Suprapubic skin (tissue), 4 donors: ENCODE results near the gene ARID1B. TPM values are rescaled to one million over a fixed set of nuclear protein-coding genes. Genes with fewer than 3 reads are reported as not detected.

Source experiments
- DNase-seq, 2 donors: peaks; one replicate each; pipeline ENCODE4 v3.0.0-alpha.2; 2019; ENCODE audit warnings: low spot score in 2 of 2
- H3K27ac ChIP-seq: fragments of 200-600 bp; sonication (generic); one replicate; pipeline ENCODE4 v1.5.1; 2019
- H3K27me3 ChIP-seq: fragments of 200-600 bp; sonication (generic); one replicate; pipeline ENCODE4 v1.5.1; 2019
- H3K36me3 ChIP-seq: fragments of 200-600 bp; sonication (generic); one replicate; pipeline ENCODE4 v1.5.1; 2019
- H3K4me1 ChIP-seq: fragments of 200-600 bp; sonication (generic); one replicate; pipeline ENCODE4 v1.5.1; 2019
- H3K4me3 ChIP-seq: fragments of 200-600 bp; sonication (generic); one replicate; pipeline ENCODE4 v1.5.1; 2019; ENCODE audit warnings: mild to moderate bottlenecking
- H3K9me3 ChIP-seq: fragments of 200-600 bp; sonication (generic); one replicate; pipeline ENCODE4 v1.5.1; 2019
- EP300 ChIP-seq: sonication (generic); formaldehyde crosslinking; IDR thresholded peaks from one replicate; pipeline ENCODE4 v1.6.1; 2017; ENCODE audit warnings: antibody characterized with exemption
- POLR2A ChIP-seq, 2 donors: fragments of 450-650 bp; IDR thresholded peaks; one replicate each; pipeline ENCODE4 v1.6.1; 2017; ENCODE audit warnings: antibody characterized with exemption in 2 of 2, mild to moderate bottlenecking in 2 of 2, moderate library complexity in 2 of 2
- POLR2AphosphoS5 ChIP-seq, 3 donors: sonication (generic); formaldehyde crosslinking; IDR thresholded peaks; one replicate each; pipeline ENCODE4 v1.6.1; 2017; ENCODE audit warnings: antibody characterized with exemption in 3 of 3
- WGBS: methylation state at CpG from one replicate; pipeline ENCODE4 v1.1.5; 2018; 5-methylcytosine and 5-hydroxymethylcytosine counted together
- total RNA-seq, 4 donors: library from RNA; depleted of rRNA; stranded (reverse); fragments of >200 nt; gene quantifications; one replicate each; pipeline ENCODE4 v1.1.0, GENCODE V29; 2016
- TF ChIP-seq, protein P1 (sequence below), 2 donors: fragments of 200-600 bp in 1 of 2; fragments of 450-650 bp in 1 of 2; sonication (generic) in 1 of 2; IDR thresholded peaks; one replicate each; pipeline ENCODE4 v1.5.1; 2016 to 2019; ENCODE audit warnings: antibody characterized with exemption in 2 of 2, mild to moderate bottlenecking in 1 of 2, moderate library complexity in 1 of 2

The ARID1B gene
- total RNA-seq, 4 donors from 2014 or later: 102 to 233 (median 129) TPM

DNA sequence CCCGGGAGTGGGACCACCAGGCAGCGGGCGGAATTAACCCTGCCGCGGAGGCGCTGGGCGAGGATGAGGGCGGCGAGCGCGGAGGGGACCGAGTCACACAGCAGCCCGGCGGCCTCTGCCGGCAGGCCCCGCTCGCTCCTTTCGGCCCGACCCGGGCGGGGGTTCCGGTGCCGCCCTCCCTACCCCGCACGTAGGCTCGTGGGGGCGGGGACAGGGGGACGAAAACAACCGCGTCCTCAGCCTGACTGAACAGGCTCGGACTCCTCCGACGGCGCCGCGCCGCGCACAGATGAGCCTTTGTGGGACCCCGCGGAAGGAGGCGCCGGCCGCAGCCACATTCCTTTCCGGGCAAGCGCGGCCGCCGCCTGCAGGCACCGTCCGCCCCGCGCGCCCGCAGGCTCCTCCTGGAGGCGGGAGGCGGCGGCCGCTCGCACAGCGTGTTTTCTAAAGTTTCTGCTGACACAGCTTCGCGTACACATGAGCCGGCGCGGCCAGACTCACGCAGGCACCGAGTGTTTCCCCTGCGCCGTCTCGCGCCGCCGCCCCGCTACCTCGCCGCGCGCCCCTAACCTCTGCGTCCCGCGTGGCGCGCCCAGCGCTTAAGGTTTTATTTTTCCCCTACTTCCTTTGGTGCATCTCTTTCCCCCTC lies 244.3 kb downstream of the ARID1B start:
- H3K4me1 ChIP-seq: peaks cover 42% of the 10 kb centered on the region
- no peaks in the 10 kb centered on the region for H3K27me3 ChIP-seq
- TF ChIP-seq, protein P1, sequence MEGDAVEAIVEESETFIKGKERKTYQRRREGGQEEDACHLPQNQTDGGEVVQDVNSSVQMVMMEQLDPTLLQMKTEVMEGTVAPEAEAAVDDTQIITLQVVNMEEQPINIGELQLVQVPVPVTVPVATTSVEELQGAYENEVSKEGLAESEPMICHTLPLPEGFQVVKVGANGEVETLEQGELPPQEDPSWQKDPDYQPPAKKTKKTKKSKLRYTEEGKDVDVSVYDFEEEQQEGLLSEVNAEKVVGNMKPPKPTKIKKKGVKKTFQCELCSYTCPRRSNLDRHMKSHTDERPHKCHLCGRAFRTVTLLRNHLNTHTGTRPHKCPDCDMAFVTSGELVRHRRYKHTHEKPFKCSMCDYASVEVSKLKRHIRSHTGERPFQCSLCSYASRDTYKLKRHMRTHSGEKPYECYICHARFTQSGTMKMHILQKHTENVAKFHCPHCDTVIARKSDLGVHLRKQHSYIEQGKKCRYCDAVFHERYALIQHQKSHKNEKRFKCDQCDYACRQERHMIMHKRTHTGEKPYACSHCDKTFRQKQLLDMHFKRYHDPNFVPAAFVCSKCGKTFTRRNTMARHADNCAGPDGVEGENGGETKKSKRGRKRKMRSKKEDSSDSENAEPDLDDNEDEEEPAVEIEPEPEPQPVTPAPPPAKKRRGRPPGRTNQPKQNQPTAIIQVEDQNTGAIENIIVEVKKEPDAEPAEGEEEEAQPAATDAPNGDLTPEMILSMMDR (IDR thresholded peaks at IDR 0.05): peak in 1 of 2 donors; percentile 57
- no peak for TF ChIP-seq EP300
- TF ChIP-seq POLR2A (IDR thresholded peaks at IDR 0.05): peak; percentile 94 to 97
- TF ChIP-seq POLR2AphosphoS5 (IDR thresholded peaks at IDR 0.05): peak; percentile 80 to 94 (median 91)
- WGBS: 0% methylated on average over 42 of the region's 84 CpGs
- DNase-seq: peak; percentile 94 to 95
- peaks cover 9% of the 10 kb centered on the region for H3K9me3 ChIP-seq
- H3K27ac ChIP-seq: peak overlapping the region; percentile 99
- H3K36me3 ChIP-seq: no peaks in the 10 kb centered on the region
- H3K4me3 ChIP-seq: peak overlapping the region; percentile 78

GRCh38 chr6:157021993-157022740 lies 245.0 kb downstream of the ARID1B start:
- no peaks in the 10 kb centered on the region for H3K36me3 ChIP-seq
- H3K27ac ChIP-seq: peak overlapping the region; percentile 99
- H3K4me3 ChIP-seq: peak overlapping the region; percentile 78
- peak; percentile 91 to 95 for DNase-seq
- H3K4me1 ChIP-seq: peaks cover 42% of the 10 kb centered on the region
- no peaks in the 10 kb centered on the region for H3K27me3 ChIP-seq
- H3K9me3 ChIP-seq: peaks cover 9% of the 10 kb centered on the region
- TF ChIP-seq, protein P1 (IDR thresholded peaks at IDR 0.05): no peak
- peak in 1 of 3 donors; percentile 54 for TF ChIP-seq POLR2AphosphoS5 (IDR thresholded peaks at IDR 0.05)
- WGBS: 3% methylated on average over 18 of the region's 33 CpGs

DNA sequence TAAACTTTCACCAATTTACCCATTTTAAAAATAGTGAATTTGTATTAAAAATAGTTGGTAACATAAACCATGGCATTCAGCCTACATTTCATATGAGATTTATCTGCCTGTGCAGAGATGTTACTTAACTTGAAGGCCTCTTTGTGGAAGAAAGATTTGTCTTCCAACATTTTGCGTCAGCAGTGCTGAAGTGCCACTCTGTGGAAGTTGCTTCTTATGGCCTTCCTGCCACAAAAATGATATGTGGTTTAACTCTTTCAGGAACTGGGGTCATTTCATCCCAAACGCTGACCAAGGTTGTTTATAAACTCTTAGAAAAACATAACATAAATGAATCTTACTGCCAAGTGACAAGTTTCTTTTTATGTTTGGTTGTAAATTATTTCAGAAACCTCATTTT lies 246.8 kb downstream of the ARID1B start:
- peak overlapping the region; percentile 99 for H3K27ac ChIP-seq
- H3K4me3 ChIP-seq: no peak overlapping the region
- H3K9me3 ChIP-seq: peaks cover 9% of the 10 kb centered on the region
- H3K36me3 ChIP-seq: no peaks in the 10 kb centered on the region
- no peaks in the 10 kb centered on the region for H3K27me3 ChIP-seq
- H3K4me1 ChIP-seq: peaks cover 38% of the 10 kb centered on the region
- DNase-seq: no peak
- no peak for TF ChIP-seq POLR2A (IDR thresholded peaks at IDR 0.05)
- no peak for TF ChIP-seq POLR2AphosphoS5 (IDR thresholded peaks at IDR 0.05)
- TF ChIP-seq EP300: no peak
- TF ChIP-seq, protein P1 (IDR thresholded peaks at IDR 0.05): no peak
- 28% methylated on average over 2 of the region's 2 CpGs for WGBS

GRCh38 chr6:157024745-157025144 lies 247.6 kb downstream of the ARID1B start:
- Histone ChIP-seq H3K27ac (peak overlapping the region; percentile 99), H3K27me3 (no peaks in the 10 kb centered on the region), H3K9me3 (peaks cover 13% of the 10 kb centered on the region), H3K36me3 (no peaks in the 10 kb centered on the region), H3K4me3 (no peak overlapping the region), H3K4me1 (peaks cover 31% of the 10 kb centered on the region)
- TF ChIP-seq, protein P1 (IDR thresholded peaks at IDR 0.05): no peak
- TF ChIP-seq POLR2A (IDR thresholded peaks at IDR 0.05) (no peak), POLR2AphosphoS5 (IDR thresholded peaks at IDR 0.05) (no peak), EP300 (no peak)
- 41% methylated on average over 3 of the region's 3 CpGs for WGBS
- DNase-seq: no peak

DNA sequence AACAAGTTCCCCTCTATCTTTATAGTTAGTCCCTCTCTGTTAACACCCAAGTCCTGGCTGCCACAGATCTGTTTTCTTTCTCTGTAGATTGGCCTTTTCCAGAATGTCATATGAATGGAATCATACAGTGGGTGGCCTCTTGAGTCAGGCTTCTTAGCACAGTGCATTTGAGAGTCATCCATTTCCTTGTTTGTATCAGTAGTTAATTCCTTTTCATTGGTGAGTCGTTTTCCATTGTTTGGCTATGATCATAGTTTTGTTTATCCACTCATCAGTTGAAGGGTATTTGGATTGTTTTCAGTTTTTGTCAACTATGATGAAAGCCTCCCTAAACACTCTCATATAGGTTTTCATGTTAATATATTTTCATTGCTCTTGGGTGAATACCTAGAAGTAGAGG lies 248.3 kb downstream of the ARID1B start:
- H3K36me3 ChIP-seq: no peaks in the 10 kb centered on the region
- WGBS: 67% methylated on average over 1 of the region's 1 CpG
- TF ChIP-seq POLR2A (IDR thresholded peaks at IDR 0.05) (no peak), POLR2AphosphoS5 (IDR thresholded peaks at IDR 0.05) (no peak), EP300 (no peak)
- TF ChIP-seq, protein P1 (IDR thresholded peaks at IDR 0.05): no peak
- peaks cover 14% of the 10 kb centered on the region for H3K9me3 ChIP-seq
- no peak overlapping the region for H3K27ac ChIP-seq
- H3K4me3 ChIP-seq: no peak overlapping the region
- H3K4me1 ChIP-seq: peaks cover 29% of the 10 kb centered on the region
- H3K27me3 ChIP-seq: no peaks in the 10 kb centered on the region
- DNase-seq: no peak
